ENCODE measurements around the gene JAKMIP2.

GRCh38 chr5:147694772-147695171, 87.8 kb downstream of the JAKMIP2 start:
- TF ChIP-seq, protein P1, sequence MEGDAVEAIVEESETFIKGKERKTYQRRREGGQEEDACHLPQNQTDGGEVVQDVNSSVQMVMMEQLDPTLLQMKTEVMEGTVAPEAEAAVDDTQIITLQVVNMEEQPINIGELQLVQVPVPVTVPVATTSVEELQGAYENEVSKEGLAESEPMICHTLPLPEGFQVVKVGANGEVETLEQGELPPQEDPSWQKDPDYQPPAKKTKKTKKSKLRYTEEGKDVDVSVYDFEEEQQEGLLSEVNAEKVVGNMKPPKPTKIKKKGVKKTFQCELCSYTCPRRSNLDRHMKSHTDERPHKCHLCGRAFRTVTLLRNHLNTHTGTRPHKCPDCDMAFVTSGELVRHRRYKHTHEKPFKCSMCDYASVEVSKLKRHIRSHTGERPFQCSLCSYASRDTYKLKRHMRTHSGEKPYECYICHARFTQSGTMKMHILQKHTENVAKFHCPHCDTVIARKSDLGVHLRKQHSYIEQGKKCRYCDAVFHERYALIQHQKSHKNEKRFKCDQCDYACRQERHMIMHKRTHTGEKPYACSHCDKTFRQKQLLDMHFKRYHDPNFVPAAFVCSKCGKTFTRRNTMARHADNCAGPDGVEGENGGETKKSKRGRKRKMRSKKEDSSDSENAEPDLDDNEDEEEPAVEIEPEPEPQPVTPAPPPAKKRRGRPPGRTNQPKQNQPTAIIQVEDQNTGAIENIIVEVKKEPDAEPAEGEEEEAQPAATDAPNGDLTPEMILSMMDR (IDR thresholded peaks at IDR 0.05; ENCODE audit: insufficient read depth, low read length, poor library complexity, severe bottlenecking) = no peak
- no peak for TF ChIP-seq EZH2phosphoT487 (conservative IDR thresholded peaks at IDR 0.05; ENCODE audit: low read length)

Data from SU-DHL-6 (cell line).